NCI-H2107 treated with DMSO at 0.1 percent for 48 hours (cell line): ENCODE data around the gene BIN2.
"Not testable (repeated sequence)": the region's sequence is repeated elsewhere in the genome, so short reads cannot be mapped to it uniquely, and the experiment has no call there.

Experiments
- DNase-seq: peaks from one replicate; lab custom pipeline; 2025; ENCODE audit not compliant: unreplicated experiment; lab: John Stamatoyannopoulos, UW

The BIN2 gene

DNA sequence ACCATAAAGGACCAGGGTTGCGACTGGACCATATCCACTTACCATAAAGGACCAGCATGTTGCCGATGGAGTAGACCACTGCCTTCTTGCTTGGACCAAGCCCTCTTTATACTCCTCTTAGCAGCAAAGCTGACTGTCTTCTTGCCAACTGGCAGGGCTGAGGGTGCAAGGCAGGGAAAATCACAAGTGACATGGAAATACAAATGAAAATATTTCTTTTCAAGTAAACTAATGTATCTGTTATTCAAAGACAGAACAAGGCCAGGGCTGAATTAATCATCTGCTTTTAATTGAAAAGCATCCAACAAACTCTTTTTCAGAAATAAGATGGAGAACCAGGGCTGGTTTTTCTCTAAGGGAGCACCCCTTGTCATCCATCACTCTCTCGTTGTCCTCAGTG, 22.6 kb upstream of the BIN2 start, which contains the start of gene CELA1:
CELA1 (minus strand) TSS at position 99 of the 400 bp plus-strand sequence; CDS start at position 58, 41 bp downstream.
- DNase-seq: no peak

- no peak for DNase-seq
These were observed 21.7 kb upstream of the BIN2 start for GRCh38 chr12:51345681-51346080.

- no peak for DNase-seq
These were observed 19.2 kb upstream of the BIN2 start for GRCh38 chr12:51343201-51343600.

DNA sequence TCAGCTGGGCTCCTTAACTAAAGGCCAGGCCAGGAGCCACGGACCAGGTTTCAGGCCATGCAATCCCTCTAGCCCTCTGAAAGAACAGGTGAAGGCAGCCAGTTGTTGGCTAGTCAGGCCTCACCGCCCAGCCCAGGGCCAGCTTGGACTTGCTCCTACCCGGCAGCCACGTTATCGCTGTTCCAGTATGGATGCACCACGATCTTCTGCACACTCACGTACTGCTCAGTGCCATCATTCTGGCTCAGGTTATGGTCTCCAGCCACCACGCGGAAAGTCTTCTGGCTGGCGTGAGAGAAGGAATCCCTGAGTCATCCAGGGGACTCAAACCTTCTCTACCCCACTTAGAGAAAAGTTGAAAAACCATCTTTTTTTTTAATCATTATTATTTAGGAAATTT, 18.4 kb upstream of the BIN2 start:
- DNase-seq: no peak

- peak; percentile 78 for DNase-seq
These were observed 17.5 kb upstream of the BIN2 start for GRCh38 chr12:51341251-51342007.

- DNase-seq: no peak
These were observed 15.8 kb upstream of the BIN2 start for GRCh38 chr12:51339750-51340149.

GRCh38 chr12:51337336-51337735, 13.4 kb upstream of the BIN2 start:
- DNase-seq: not testable (repeated sequence)

- no peak for DNase-seq
These were observed 12.0 kb upstream of the BIN2 start for GRCh38 chr12:51335931-51336330.

DNA sequence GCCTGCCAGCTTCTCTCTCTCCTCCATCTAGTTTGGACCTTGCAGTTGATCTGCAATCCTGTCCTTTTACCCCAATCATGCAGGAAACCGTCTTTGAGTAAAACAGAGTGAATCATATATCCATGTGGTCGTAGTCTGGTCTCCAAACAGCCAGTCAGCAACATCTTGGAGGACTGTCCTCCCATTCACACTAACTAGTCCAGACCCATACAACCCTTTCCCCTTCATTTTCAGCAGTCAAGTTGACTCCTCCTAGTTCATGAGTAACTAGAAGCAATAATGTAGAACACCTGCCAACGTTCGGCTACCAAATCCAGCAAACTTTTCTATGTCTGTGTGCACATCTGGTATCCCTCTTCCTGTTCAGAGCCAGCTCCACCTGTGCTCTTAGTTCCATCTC, 10.8 kb upstream of the BIN2 start:
- DNase-seq: no peak

DNA sequence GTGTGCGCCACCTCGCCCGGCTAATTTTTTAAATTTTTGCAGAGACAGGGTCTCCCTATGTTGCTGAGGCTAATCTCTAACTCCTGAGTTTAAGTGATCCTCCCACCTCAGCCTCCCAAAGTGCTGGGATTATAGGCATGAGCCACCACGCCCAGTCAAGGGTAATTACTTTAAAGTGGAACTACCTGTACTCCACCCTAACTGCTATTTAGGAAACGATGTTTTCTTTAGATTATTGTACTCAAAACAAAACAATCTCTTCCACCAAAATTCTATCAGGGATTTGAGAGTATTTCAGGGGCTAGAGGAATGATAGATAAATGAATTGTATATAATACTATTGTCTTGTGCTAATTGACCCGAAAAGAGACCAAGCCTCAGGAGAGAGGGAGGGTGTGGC, 9.6 kb upstream of the BIN2 start:
- DNase-seq: no peak

- no peak for DNase-seq
These were observed 6.2 kb upstream of the BIN2 start for GRCh38 chr12:51330186-51330585.

DNA sequence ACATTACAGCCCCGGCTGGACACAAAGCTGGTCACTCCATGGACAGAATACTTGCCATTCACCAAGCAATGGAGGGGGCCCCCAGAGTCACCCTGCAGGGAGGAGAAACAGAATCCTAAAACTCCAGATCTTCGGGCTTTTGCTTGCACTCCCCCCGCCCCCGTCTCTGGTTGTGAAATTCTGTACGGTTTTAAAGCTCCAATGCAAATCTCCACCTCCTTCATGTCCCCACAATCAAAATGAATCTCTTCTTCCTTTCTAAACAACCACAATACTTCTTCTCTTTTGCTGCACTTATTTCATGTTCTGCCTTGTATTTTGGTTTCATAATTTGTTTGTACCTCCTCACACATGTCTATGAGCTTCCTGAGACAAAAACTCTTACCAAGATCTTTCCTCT, 5.8 kb upstream of the BIN2 start:
- no peak for DNase-seq

- DNase-seq: no peak
These were observed 4.6 kb upstream of the BIN2 start for GRCh38 chr12:51328587-51328986.

DNA sequence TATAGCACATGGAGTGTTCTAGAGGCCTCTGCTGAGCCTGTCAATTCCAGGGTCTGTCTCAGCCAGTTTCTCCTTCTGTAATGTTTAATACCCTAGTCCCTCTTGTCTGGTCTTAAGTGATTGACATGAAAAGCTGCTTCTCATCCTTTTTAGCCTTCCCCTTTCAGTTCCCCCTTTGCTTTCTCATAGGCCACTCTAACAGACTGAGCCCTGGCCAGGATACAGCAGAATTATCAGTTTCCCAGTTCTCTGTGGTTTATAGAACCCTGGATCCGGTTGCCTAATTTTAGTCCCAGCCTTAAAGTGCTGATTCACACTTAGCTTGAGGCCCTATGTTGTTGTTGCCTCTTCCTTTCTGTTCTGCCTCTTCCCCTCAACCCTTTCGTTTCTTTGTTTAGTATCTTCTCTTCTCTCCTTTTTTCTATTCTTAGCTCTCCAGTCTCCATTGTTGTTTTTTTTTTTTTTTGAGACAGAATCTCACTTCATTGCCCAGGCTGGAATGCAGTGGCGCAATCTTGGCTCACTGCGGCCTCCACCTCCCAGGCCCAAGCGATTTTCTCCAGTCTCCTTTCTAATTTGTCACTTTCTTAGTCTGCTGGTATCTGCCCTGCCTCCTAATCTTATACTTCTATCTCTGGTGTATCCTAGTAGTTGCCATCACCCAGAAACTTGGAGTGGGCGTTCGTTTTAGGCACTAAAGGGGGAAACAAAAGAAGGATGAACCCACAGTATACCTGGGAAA, 2.9 kb upstream of the BIN2 start:
- DNase-seq: no peak

GRCh38 chr12:51324953-51325352, 979 bp upstream of the BIN2 start:
- no peak for DNase-seq

DNA sequence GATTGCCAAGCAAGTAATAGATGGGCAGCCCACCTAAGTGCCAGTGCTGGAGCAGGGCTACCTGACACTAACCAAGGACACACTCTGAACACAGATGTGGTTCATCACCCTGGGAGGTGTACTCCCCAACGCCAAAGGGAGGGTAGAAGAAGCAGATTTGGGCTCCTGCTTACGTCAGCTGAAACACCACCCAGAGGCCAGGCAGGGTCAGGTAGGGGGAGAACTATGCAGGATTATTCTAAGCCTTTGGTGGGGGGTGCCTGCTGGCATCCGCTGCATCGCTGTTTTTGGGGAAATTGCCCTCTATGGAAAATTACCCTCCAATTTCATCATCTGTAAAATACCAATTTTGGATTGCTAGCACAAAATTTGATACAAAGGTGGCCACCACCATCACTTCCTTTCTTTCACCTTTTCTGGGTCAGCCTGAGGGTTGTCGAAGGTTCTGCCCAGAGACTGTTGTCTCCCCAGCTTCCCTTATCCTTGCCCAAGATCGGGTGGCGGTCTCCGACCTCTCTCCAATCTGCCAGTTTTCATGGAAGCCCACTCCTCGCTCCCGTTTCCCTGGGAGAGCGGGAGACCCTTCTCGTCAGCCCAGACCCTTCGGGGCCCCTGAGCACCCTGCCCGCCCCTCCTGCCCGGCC, 535 bp downstream of the BIN2 start:
- no peak for DNase-seq

GRCh38 chr12:51322452-51322851, 1.5 kb downstream of the BIN2 start:
- DNase-seq: no peak

- no peak for DNase-seq
These were observed 2.1 kb downstream of the BIN2 start for GRCh38 chr12:51321882-51322281.

DNA sequence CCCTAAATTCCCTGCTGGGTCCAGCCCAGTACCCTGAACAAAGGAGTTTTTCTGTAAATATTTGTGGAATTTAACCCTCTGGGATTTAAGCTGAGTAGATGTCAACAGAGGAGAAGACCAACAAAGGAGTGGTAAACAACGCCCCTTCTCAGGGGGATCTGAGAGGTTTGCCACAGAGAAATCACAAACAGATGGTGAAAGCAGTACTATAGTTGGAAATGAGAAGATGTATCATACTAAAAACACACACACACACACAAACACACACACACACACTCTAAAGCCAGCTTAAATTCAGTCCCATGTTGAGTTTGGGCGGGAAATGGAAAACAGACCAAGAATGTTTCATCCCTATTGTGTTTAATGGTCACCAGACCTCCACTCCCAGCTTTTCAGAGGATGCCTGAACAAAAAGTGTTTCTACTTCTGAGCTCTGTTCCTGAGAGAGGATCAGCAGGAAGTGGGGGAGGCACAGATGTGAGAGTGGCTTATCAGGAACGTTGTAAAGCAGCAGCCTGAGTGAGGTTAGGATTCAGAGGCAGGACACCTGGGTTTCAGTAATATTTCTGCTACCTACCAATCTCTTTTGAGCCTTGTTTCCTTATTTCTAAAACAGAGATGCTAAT, 3.2 kb downstream of the BIN2 start:
- DNase-seq: no peak

DNA sequence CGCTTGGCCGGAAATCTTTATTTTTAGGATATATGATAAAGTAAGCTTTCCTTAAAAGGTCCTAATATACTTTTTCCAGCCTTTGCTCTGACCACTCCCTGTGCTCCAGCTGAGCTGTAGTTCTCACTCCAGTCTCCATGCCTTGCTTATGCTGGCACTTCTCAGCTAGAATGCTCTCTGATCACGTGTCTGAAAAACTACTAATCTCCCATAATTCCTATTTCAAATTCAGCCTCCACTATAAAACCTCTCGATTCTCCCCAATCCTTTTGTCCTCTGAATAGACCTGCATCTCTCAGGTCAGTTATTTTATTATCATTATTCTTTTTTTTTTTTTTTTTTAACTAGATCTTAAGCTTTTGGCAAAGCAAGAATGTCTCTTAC, 3.7 kb downstream of the BIN2 start:
- no peak for DNase-seq

DNA sequence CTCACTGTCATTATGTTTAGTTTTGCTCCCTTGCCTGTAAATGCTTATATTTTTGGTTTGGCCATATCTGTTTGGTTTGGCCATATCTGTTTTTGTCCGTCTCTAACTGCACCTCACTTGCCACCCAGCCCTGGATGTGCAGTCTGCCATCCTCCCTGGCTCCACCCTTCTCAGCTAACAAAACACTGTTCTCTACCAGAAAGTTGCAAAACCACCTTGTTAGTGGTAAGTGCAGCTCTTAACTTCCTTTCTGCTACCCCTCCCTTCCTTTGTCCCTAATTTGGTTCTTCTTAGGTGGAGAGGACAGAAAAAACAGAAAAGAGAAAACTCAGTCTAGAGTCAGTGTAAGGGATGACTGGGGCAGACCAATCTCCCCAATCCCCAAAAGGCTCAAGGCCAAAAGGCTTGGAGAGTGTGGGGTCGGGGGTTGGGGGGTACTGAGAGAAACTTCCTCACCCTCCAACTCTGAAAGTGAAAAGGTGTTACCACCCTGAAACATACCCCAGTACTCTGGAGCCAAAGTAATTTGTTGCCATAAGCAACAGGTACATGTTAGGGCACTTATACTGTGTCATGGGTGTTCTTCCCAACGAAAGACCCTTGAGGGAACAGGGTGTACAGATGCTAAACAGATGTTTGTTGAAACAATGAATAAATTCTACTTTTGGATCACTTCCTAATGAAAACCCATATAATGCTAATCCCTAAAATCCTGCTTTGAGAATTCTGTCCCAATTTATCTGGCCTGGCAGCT, 5.0 kb downstream of the BIN2 start:
- DNase-seq: no peak
